T-cell (primary cell): Measurements from ENCODE around the gene PLA2G2E. TPM values are rescaled to one million over a fixed set of nuclear protein-coding genes. Genes with fewer than 3 reads are reported as not detected.

ENCODE experiments used
- ATAC-seq, 4 experiments: fragments of 200-7000 bp in 3 of 4; fragments of 150-1000 bp in 1 of 4; cut with Tn5 transposase; replicated peaks in 1 of 4; 1 replicate in 3 of 4; 2 replicates in 1 of 4; pipeline ENCODE4 v1.10.0; 2021; ENCODE audit warnings: moderate library complexity in 3 of 4, mild to moderate bottlenecking in 2 of 4, moderate number of reproducible peaks in 1 of 4
- CTCF ChIA-PET, 2 donors: fragments of 300-600 bp; sonication (Branson Sonifier 250); formaldehyde crosslinking; loops; one replicate each; lab custom pipeline; 2022; ENCODE audit warnings: antibody characterized with exemption in 2 of 2; lab: Charles Lee
- POLR2A ChIA-PET, 2 donors: fragments of 300-600 bp; sonication (Branson Sonifier 250); formaldehyde crosslinking; loops; one replicate each; lab custom pipeline; 2022; ENCODE audit warnings: antibody characterized with exemption in 2 of 2; lab: Charles Lee
- DNase-seq, 35 experiments: peaks; one replicate each; pipeline versions ENCODE4 v3.0.0 to v3.0.0-alpha.2; 2013 to 2023
- H3K27ac ChIP-seq: one replicate; pipeline ENCODE4 v1.5.1; 2013; ENCODE audit warnings: low read length
- H3K27me3 ChIP-seq, 2 experiments: replicated peaks in 1 of 2; 1 replicate in 1 of 2; 2 replicates in 1 of 2; pipeline versions ENCODE4 v1.6.1 to v1.7.0; 2013; ENCODE audit warnings: low read length in 1 of 2, mixed read lengths in 1 of 2; ENCODE audit not compliant: control insufficient read depth in 2 of 2, insufficient read depth in 2 of 2; ENCODE audit errors: extremely low read depth in 1 of 2
- H3K36me3 ChIP-seq, 2 donors: 1 replicate in 1 of 2; 2 replicates in 1 of 2; pipeline versions ENCODE4 v1.6.1 to v1.7.0; 2013; ENCODE audit warnings: low read length in 1 of 2; ENCODE audit not compliant: control insufficient read depth in 2 of 2, insufficient read depth in 1 of 2; ENCODE audit errors: extremely low read depth in 1 of 2
- H3K4me1 ChIP-seq, 2 experiments: 1 replicate in 1 of 2; 2 replicates in 1 of 2; pipeline versions ENCODE4 v1.6.1 to v1.7.0; 2013; ENCODE audit warnings: low read length in 2 of 2, mixed read lengths in 1 of 2; ENCODE audit not compliant: insufficient read depth in 2 of 2, control insufficient read depth in 1 of 2; ENCODE audit errors: extremely low read depth in 1 of 2
- H3K4me3 ChIP-seq, 2 donors: 1 replicate in 1 of 2; 2 replicates in 1 of 2; pipeline versions ENCODE4 v1.5.1 to v1.7.0; 2013; ENCODE audit warnings: mild to moderate bottlenecking in 2 of 2, low read length in 1 of 2, moderate library complexity in 1 of 2; ENCODE audit not compliant: control insufficient read depth in 1 of 2; ENCODE audit errors: extremely low read depth in 1 of 2
- H3K9me3 ChIP-seq: 2 replicates; pipeline ENCODE4 v1.7.0; 2013
- H3K27ac Mint-ChIP-seq, 2 donors: one replicate each; pipeline ENCODE4 v1.8.0; 2020 to 2021; ENCODE audit warnings: mild to moderate bottlenecking in 2 of 2, mixed read lengths in 2 of 2
- H3K27me3 Mint-ChIP-seq, 2 donors: one replicate each; pipeline ENCODE4 v1.8.0; 2021 to 2022; ENCODE audit warnings: mixed read lengths in 2 of 2
- H3K36me3 Mint-ChIP-seq: one replicate; pipeline ENCODE4 v1.8.0; 2021; ENCODE audit warnings: mixed read lengths
- H3K4me1 Mint-ChIP-seq, 3 donors: one replicate each; pipeline ENCODE4 v1.8.0; 2020 to 2022; ENCODE audit warnings: mixed read lengths in 3 of 3, mild to moderate bottlenecking in 1 of 3
- H3K4me3 Mint-ChIP-seq, 3 donors: one replicate each; pipeline ENCODE4 v1.8.0; 2020 to 2022; ENCODE audit warnings: mild to moderate bottlenecking in 3 of 3, mixed read lengths in 3 of 3, moderate library complexity in 3 of 3
- H3K9me3 Mint-ChIP-seq, 3 donors: one replicate each; pipeline ENCODE4 v1.8.0; 2020 to 2022; ENCODE audit warnings: mixed read lengths in 3 of 3
- WGBS: methylation state at CpG from one replicate; pipeline ENCODE4 v1.1.5; 2013; ENCODE audit warnings: missing lambda C conversion rate; ENCODE audit not compliant: insufficient coverage; 5-methylcytosine and 5-hydroxymethylcytosine counted together
- total RNA-seq, 35 experiments: library from RNA in 6 of 35; stranded (reverse) in 6 of 35; fragments of 120-200 nt in 1 of 35; gene quantifications; one replicate each; pipeline versions ENCODE4 v1.2.1 to v1.2.4 and lab custom pipeline; 2013 to 2026

Gene PLA2G2E
- total RNA-seq, 5 donors from 2014 or later (not counting 1 experiment from before 2014, with no cell fraction given): not detected

GRCh38 chr1:19960591-19960990, 37.2 kb upstream of the PLA2G2E start:
- Mint-ChIP-seq H3K27ac (no peak overlapping the region), H3K4me3 (no peak overlapping the region), H3K4me1 (no peaks in the 10 kb centered on the region), H3K36me3 (no peaks in the 10 kb centered on the region), H3K9me3 (peaks cover 0 to 7% (median 4%) of the 10 kb centered on the region in 3 donors), H3K27me3 (peaks cover 44% of the 10 kb centered on the region in 2 donors)
- H3K36me3 ChIP-seq: no peaks in the 10 kb centered on the region
- CTCF ChIA-PET: no interaction called here
- POLR2A ChIA-PET: no interaction called here
- DNase-seq: no peak
- WGBS: 27% methylated on average over 2 of the region's 5 CpGs
- H3K4me1 ChIP-seq: no peaks in the 10 kb centered on the region
- H3K27me3 ChIP-seq: peaks cover 0 to 33% of the 10 kb centered on the region in 2 experiments
- H3K27ac ChIP-seq: no peak overlapping the region
- no peak overlapping the region for H3K4me3 ChIP-seq
- no peaks in the 10 kb centered on the region for H3K9me3 ChIP-seq
- ATAC-seq: no peak

DNA sequence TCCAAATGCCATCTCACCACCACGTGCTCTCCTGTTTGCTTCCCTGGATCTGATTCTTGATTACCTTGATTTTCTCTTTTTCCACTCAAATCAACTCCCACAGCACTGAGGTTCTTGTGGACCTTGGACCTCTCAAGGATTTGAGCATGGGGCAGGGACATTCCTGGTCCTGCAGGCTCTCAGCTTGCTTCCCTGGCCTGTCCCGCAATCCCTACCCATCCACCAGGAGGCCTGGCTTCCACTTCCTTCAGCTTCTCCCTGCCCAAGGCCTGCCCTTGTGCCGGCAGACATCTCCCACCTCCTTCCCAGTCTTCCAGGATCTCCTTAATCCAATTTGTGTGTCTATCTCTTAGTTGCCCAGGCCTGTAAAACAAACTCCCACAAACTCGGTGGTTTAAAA, 34.4 kb upstream of the PLA2G2E start:
- Mint-ChIP-seq H3K9me3 (peaks cover 0 to 5% (median 4%) of the 10 kb centered on the region in 3 donors), H3K27me3 (peaks cover 44 to 46% of the 10 kb centered on the region in 2 donors), H3K36me3 (no peaks in the 10 kb centered on the region), H3K4me1 (no peaks in the 10 kb centered on the region), H3K4me3 (no peak overlapping the region), H3K27ac (no peak overlapping the region)
- DNase-seq: no peak
- Histone ChIP-seq H3K4me3 (no peak overlapping the region), H3K27ac (no peak overlapping the region), H3K4me1 (no peaks in the 10 kb centered on the region), H3K36me3 (no peaks in the 10 kb centered on the region), H3K27me3 (peaks cover 0 to 38% of the 10 kb centered on the region in 2 experiments), H3K9me3 (no peaks in the 10 kb centered on the region)
- POLR2A ChIA-PET: no interaction called here
- CTCF ChIA-PET: no interaction called here
- 73% methylated on average over 3 of the region's 4 CpGs for WGBS
- no peak for ATAC-seq

- Histone ChIP-seq H3K36me3 (no peaks in the 10 kb centered on the region), H3K27ac (no peak overlapping the region), H3K4me3 (no peak overlapping the region), H3K4me1 (no peaks in the 10 kb centered on the region), H3K9me3 (no peaks in the 10 kb centered on the region), H3K27me3 (peaks cover 0 to 26% of the 10 kb centered on the region in 2 experiments)
- Mint-ChIP-seq H3K27me3 (peaks cover 36 to 40% of the 10 kb centered on the region in 2 donors), H3K27ac (no peak overlapping the region), H3K4me1 (no peaks in the 10 kb centered on the region), H3K36me3 (no peaks in the 10 kb centered on the region), H3K9me3 (peaks cover 0 to 5% (median 4%) of the 10 kb centered on the region in 3 donors), H3K4me3 (no peak overlapping the region)
- ATAC-seq: no peak
- no peak for DNase-seq
- 67% methylated on average over 11 of the region's 11 CpGs for WGBS
- ChIA-PET POLR2A (no interaction called here), CTCF (no interaction called here)
Observed at GRCh38 chr1:19955534-19956170, 32.2 kb upstream of the PLA2G2E start.

- H3K4me1 Mint-ChIP-seq: no peaks in the 10 kb centered on the region
- WGBS: no CpG with 5 or more reads among the region's 2 CpGs
- POLR2A ChIA-PET: no interaction called here
- H3K36me3 Mint-ChIP-seq: no peaks in the 10 kb centered on the region
- Histone ChIP-seq H3K36me3 (no peaks in the 10 kb centered on the region), H3K4me3 (no peak overlapping the region), H3K27ac (no peak overlapping the region), H3K4me1 (no peaks in the 10 kb centered on the region), H3K27me3 (peaks cover 0 to 24% of the 10 kb centered on the region in 2 experiments), H3K9me3 (no peaks in the 10 kb centered on the region)
- no peak overlapping the region for H3K4me3 Mint-ChIP-seq
- no peak for ATAC-seq
- peaks cover 0 to 5% (median 4%) of the 10 kb centered on the region in 3 donors for H3K9me3 Mint-ChIP-seq
- DNase-seq: no peak
- H3K27me3 Mint-ChIP-seq: peaks cover 37 to 45% of the 10 kb centered on the region in 2 donors
- no peak overlapping the region for H3K27ac Mint-ChIP-seq
- CTCF ChIA-PET: no interaction called here
Observed at GRCh38 chr1:19954059-19954458, 30.6 kb upstream of the PLA2G2E start.

GRCh38 chr1:19949016-19949415, 25.6 kb upstream of the PLA2G2E start:
- Histone ChIP-seq H3K27ac (no peak overlapping the region), H3K4me3 (no peak overlapping the region), H3K27me3 (peaks cover 3 to 12% of the 10 kb centered on the region in 2 experiments), H3K9me3 (no peaks in the 10 kb centered on the region), H3K4me1 (no peaks in the 10 kb centered on the region), H3K36me3 (no peaks in the 10 kb centered on the region)
- ChIA-PET POLR2A (no interaction called here), CTCF (no interaction called here)
- Mint-ChIP-seq H3K36me3 (no peaks in the 10 kb centered on the region), H3K27me3 (peaks cover 31 to 44% of the 10 kb centered on the region in 2 donors), H3K9me3 (peaks cover 0 to 5% (median 4%) of the 10 kb centered on the region in 3 donors), H3K27ac (no peak overlapping the region), H3K4me3 (no peak overlapping the region), H3K4me1 (no peaks in the 10 kb centered on the region)
- no CpG with 5 or more reads among the region's 2 CpGs for WGBS
- DNase-seq: no peak
- no peak for ATAC-seq

DNA sequence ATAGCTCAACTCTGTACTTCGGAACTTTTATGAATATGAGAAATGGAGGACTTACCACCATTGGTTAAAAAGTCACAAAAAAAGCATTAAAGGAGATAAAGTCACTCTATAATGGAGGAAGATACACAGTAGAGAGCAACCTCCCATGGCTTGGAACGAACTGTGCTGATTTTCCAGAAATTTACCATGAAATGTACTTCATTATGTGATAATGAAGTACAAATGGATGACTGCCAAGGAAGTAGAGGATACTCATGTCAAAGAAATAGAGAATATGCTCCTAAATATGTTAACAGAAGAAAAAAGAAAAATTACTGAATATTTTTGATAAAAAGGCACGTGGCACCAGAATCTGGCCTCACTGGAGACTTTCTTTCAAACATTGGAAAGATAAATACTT, 23.6 kb upstream of the PLA2G2E start:
- H3K9me3 ChIP-seq: no peaks in the 10 kb centered on the region
- no peaks in the 10 kb centered on the region for H3K36me3 Mint-ChIP-seq
- H3K4me3 ChIP-seq: no peak overlapping the region
- ATAC-seq: no peak
- peaks cover 3 to 6% of the 10 kb centered on the region in 2 experiments for H3K27me3 ChIP-seq
- POLR2A ChIA-PET: no interaction called here
- H3K4me1 ChIP-seq: no peaks in the 10 kb centered on the region
- H3K27ac ChIP-seq: no peak overlapping the region
- H3K36me3 ChIP-seq: no peaks in the 10 kb centered on the region
- H3K4me1 Mint-ChIP-seq: no peaks in the 10 kb centered on the region
- H3K27me3 Mint-ChIP-seq: peaks cover 19 to 33% of the 10 kb centered on the region in 2 donors
- no CpG with 5 or more reads among the region's 3 CpGs for WGBS
- CTCF ChIA-PET: no interaction called here
- H3K27ac Mint-ChIP-seq: no peak overlapping the region
- DNase-seq: no peak
- no peaks in the 10 kb centered on the region for H3K9me3 Mint-ChIP-seq
- no peak overlapping the region for H3K4me3 Mint-ChIP-seq
